IMR-90 (cell line): Measurements from ENCODE around the gene MACC1. TPM values are rescaled to one million over a fixed set of nuclear protein-coding genes. Genes with fewer than 3 reads are reported as not detected.

Source experiments
- ATAC-seq: fragments of 200-7000 bp; cut with Tn5 transposase; 2 replicates; pipeline ENCODE4 v1.9.1; 2020; ENCODE audit warnings: low read depth, mild to moderate bottlenecking, moderate library complexity
- BruUV-seq: library from RNA; stranded (reverse); fragments of 400-500 nt; replicated peaks from 2 replicates; lab custom pipeline; 2021; lab: Mats Ljungman, UMichigan
- CTCF ChIA-PET: fragments of 300-600 bp; formaldehyde crosslinking; extraction: SDS; loops from one replicate; lab custom pipeline; 2021; ENCODE audit warnings: antibody characterized with exemption; lab: Yijun Ruan, JAX
- POLR2A ChIA-PET: fragments of 300-600 bp; sonication (Branson Sonifier 250); formaldehyde crosslinking; loops from one replicate; lab custom pipeline; 2022; ENCODE audit warnings: antibody characterized with exemption; ENCODE audit not compliant: unreplicated experiment; lab: Charles Lee
- DNase-seq: peaks from one replicate; pipeline ENCODE4 v3.0.0; 2013
- H2AFZ ChIP-seq: replicated peaks from 2 replicates; pipeline ENCODE3; 2013; ENCODE audit warnings: low read length, mild to moderate bottlenecking; ENCODE audit not compliant: poor library complexity
- H2AK5ac ChIP-seq: 2 replicates; pipeline ENCODE4 v1.6.1; 2013; ENCODE audit warnings: low read depth, low read length, inconsistent platforms
- H2AK9ac ChIP-seq: replicated peaks from 2 replicates; pipeline ENCODE3; 2013; ENCODE audit warnings: mild to moderate bottlenecking, low read depth, low read length, moderate library complexity; ENCODE audit not compliant: poor library complexity
- H2BK120ac ChIP-seq: 2 replicates; pipeline ENCODE4 v1.6.1; 2013; ENCODE audit warnings: low read depth, low read length, inconsistent platforms
- H2BK15ac ChIP-seq: 3 replicates; pipeline ENCODE4 v1.6.1; 2013; ENCODE audit warnings: low read depth, low read length, inconsistent platforms
- H2BK20ac ChIP-seq: 2 replicates; pipeline ENCODE4 v1.6.1; 2013; ENCODE audit warnings: low read depth, mild to moderate bottlenecking, inconsistent platforms, low read length, moderate library complexity
- H2BK5ac ChIP-seq: 2 replicates; pipeline ENCODE4 v1.6.1; 2013; ENCODE audit warnings: mild to moderate bottlenecking, low read depth, low read length, inconsistent platforms; ENCODE audit not compliant: poor library complexity, severe bottlenecking
- H3K14ac ChIP-seq: replicated peaks from 2 replicates; pipeline ENCODE4 v1.6.1; 2013; ENCODE audit warnings: low read depth, low read length, inconsistent platforms
- H3K18ac ChIP-seq: 2 replicates; pipeline ENCODE4 v1.6.1; 2013; ENCODE audit warnings: low read depth, low read length, control low read depth
- H3K23ac ChIP-seq: 2 replicates; pipeline ENCODE4 v1.6.1; 2013; ENCODE audit warnings: low read depth, low read length, inconsistent platforms
- H3K27ac ChIP-seq: 2 replicates; pipeline ENCODE4 v1.5.1; 2013; ENCODE audit warnings: mild to moderate bottlenecking, control low read depth, low read length; ENCODE audit not compliant: insufficient read depth
- H3K27me3 ChIP-seq: 2 replicates; pipeline ENCODE4 v1.6.1; 2013; ENCODE audit warnings: low read length; ENCODE audit not compliant: control insufficient read depth, insufficient read depth
- H3K36me3 ChIP-seq: 2 replicates; pipeline ENCODE4 v1.6.1; 2013; ENCODE audit warnings: low read length, mixed read lengths; ENCODE audit not compliant: control insufficient read depth, insufficient read depth
- H3K4ac ChIP-seq: 2 replicates; pipeline ENCODE4 v1.6.1; 2013; ENCODE audit warnings: low read depth, low read length, inconsistent platforms
- H3K4me1 ChIP-seq: 2 replicates; pipeline ENCODE4 v1.6.1; 2013; ENCODE audit warnings: low read length, mixed read lengths; ENCODE audit not compliant: control insufficient read depth, insufficient read depth
- H3K4me2 ChIP-seq: 2 replicates; pipeline ENCODE4 v1.6.1; 2013; ENCODE audit warnings: low read depth, mild to moderate bottlenecking, control low read depth, low read length, moderate library complexity
- H3K4me3 ChIP-seq: 2 replicates; pipeline ENCODE4 v1.5.1; 2013; ENCODE audit warnings: low read depth, mild to moderate bottlenecking, control low read depth, low read length, moderate library complexity; ENCODE audit not compliant: insufficient read depth
- H3K56ac ChIP-seq: 2 replicates; pipeline ENCODE4 v1.6.1; 2013; ENCODE audit warnings: low read length, inconsistent platforms; ENCODE audit not compliant: insufficient read depth; ENCODE audit errors: extremely low read depth
- H3K79me1 ChIP-seq, 2 experiments: 2 replicates each; pipeline ENCODE4 v1.6.1; 2013; ENCODE audit warnings: low read length in 2 of 2, inconsistent platforms in 1 of 2, low read depth in 1 of 2
- H3K9ac ChIP-seq: 2 replicates; pipeline ENCODE4 v1.6.1; 2013; ENCODE audit warnings: low read depth, low read length, control low read depth
- H3K9me1 ChIP-seq: 2 replicates; pipeline ENCODE4 v1.6.1; 2013; ENCODE audit warnings: low read length, inconsistent platforms; ENCODE audit not compliant: insufficient read depth
- H3K9me3 ChIP-seq: 2 replicates; pipeline ENCODE4 v1.6.1; 2013; ENCODE audit warnings: low read length; ENCODE audit not compliant: control insufficient read depth, insufficient read depth
- H4K20me1 ChIP-seq: 2 replicates; pipeline ENCODE4 v1.6.1; 2013; ENCODE audit warnings: low read length, inconsistent platforms; ENCODE audit not compliant: insufficient read depth
- H4K5ac ChIP-seq: 2 replicates; pipeline ENCODE4 v1.6.1; 2013; ENCODE audit warnings: mild to moderate bottlenecking, low read depth, low read length, control low read depth
- H4K8ac ChIP-seq, 2 experiments: 2 replicates each; pipeline ENCODE4 v1.6.1; 2013; ENCODE audit warnings: low read depth in 2 of 2, low read length in 2 of 2, control low read depth in 1 of 2, inconsistent platforms in 1 of 2
- H4K91ac ChIP-seq: 2 replicates; pipeline ENCODE4 v1.6.1; 2013; ENCODE audit warnings: low read depth, low read length, inconsistent platforms; ENCODE audit not compliant: insufficient read depth
- CEBPB ChIP-seq: IDR thresholded peaks from 2 replicates; pipeline ENCODE4 v1.6.1; 2012; ENCODE audit warnings: low read depth, low read length, improper control_type of control experiment
- MAFK ChIP-seq: IDR thresholded peaks from 2 replicates; pipeline ENCODE4 v1.6.1; 2012; ENCODE audit warnings: low read depth, low read length, improper control_type of control experiment
- WGBS, 2 experiments: methylation state at CpG; one replicate each; pipeline versions ENCODE4 v1.1.5 to v1.1.7; 2013; ENCODE audit warnings: missing lambda C conversion rate in 2 of 2; ENCODE audit not compliant: insufficient read length in 1 of 2; ENCODE audit errors: extremely low coverage in 2 of 2; 5-methylcytosine and 5-hydroxymethylcytosine counted together
- dilution Hi-C: fragments of 300-500 bp; cut with HindIII; formaldehyde crosslinking; loops from one replicate; pipeline ENCODE4 v1.14.3; 2018; ENCODE audit warnings: low sequenced_read_pairs; ENCODE audit not compliant: unreplicated experiment
- in situ Hi-C: fragments of 300-500 bp; cut with MboI; formaldehyde crosslinking; loops from 3 replicates; pipeline ENCODE4 v1.14.3; 2019; ENCODE audit warnings: low sequenced_read_pairs, inconsistent platforms, mixed read lengths
- intact Hi-C: fragments of 100-400 bp; cut with micrococcal nuclease; formaldehyde crosslinking; loops from 2 replicates; pipeline ENCODE4 v1.10.0; 2022
- polyA plus RNA-seq, 3 experiments: library from polyadenylated mRNA; depleted of rRNA; stranded (reverse); fragments of >200 nt; gene quantifications; 2 replicates each; pipeline ENCODE4 v1.2.3, GENCODE V29; 2012; ENCODE audit warnings: low replicate concordance in 1 of 3
- total RNA-seq: library from RNA; depleted of rRNA; stranded (reverse); fragments of >200 nt; gene quantifications from 2 replicates; pipeline ENCODE4 v1.2.3, GENCODE V29; 2012
- TF ChIP-seq, protein P1 (sequence below): fragments of 150-350 bp; IDR thresholded peaks from 2 replicates; pipeline ENCODE4 v1.6.1; 2016; ENCODE audit warnings: low read depth, mild to moderate bottlenecking, low read length, moderate library complexity, borderline replicate concordance

Gene MACC1
- total and polyA plus RNA-seq, 2 of the 4 experiments (the other 2 are of a cell fraction) = under 0.01 TPM; not detected in 1

DNA sequence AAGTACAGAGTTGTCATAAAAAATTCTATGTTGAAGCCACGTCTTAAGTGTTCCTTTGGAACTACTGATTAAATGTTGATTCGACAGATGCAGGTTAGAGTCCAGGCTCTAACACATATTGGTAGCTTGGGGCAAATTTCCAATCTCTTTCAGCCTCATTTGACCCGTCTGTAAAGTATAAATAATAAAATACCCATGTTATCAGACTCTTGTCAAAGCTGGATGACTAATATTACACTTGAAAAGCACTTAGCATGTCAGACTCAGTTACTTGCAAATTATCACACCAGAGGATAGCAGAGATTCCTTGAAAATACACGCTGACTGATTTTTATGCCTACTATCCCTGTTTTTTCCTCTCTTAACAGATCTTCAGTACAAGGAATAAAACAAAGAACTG is 18.1 kb upstream of the MACC1 start:
- TF ChIP-seq CEBPB (no peak), MAFK (no peak)
- TF ChIP-seq, protein P1, sequence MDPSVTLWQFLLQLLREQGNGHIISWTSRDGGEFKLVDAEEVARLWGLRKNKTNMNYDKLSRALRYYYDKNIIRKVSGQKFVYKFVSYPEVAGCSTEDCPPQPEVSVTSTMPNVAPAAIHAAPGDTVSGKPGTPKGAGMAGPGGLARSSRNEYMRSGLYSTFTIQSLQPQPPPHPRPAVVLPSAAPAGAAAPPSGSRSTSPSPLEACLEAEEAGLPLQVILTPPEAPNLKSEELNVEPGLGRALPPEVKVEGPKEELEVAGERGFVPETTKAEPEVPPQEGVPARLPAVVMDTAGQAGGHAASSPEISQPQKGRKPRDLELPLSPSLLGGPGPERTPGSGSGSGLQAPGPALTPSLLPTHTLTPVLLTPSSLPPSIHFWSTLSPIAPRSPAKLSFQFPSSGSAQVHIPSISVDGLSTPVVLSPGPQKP = no peak
- no peak overlapping the region for H4K91ac ChIP-seq
- H2BK5ac ChIP-seq = no peak overlapping the region
- no peaks in the 10 kb centered on the region; the same call in 1 of the 2 replicates for H3K9me1 ChIP-seq
- H4K20me1 ChIP-seq = no peaks in the 10 kb centered on the region
- in situ Hi-C loops (no loop called here), dilution Hi-C loops (no loop called here), intact Hi-C loops (no loop called here)
- H2AK5ac ChIP-seq = no peak overlapping the region
- H3K79me1 ChIP-seq = no peaks in the 10 kb centered on the region
- no peak overlapping the region for H2BK20ac ChIP-seq
- H3K23ac ChIP-seq = no peak overlapping the region
- WGBS, 2 experiments = no CpG with 5 or more reads among the region's 4 CpGs
- no peak overlapping the region for H3K27ac ChIP-seq
- H4K8ac ChIP-seq = no peak overlapping the region
- no peak overlapping the region for H3K4me2 ChIP-seq
- H2BK120ac ChIP-seq = peak overlapping the region; percentile 13; the same call in 1 of the 2 replicates
- ChIA-PET POLR2A (no interaction called here), CTCF (no interaction called here)
- no peak overlapping the region for H3K56ac ChIP-seq
- no peak overlapping the region for H2AK9ac ChIP-seq
- no peaks in the 10 kb centered on the region for H3K9me3 ChIP-seq
- no TSS peak for BruUV-seq
- H3K14ac ChIP-seq = no peak overlapping the region
- no peak overlapping the region for H2AFZ ChIP-seq
- H3K4ac ChIP-seq = no peak overlapping the region
- ATAC-seq (no peak), DNase-seq (no peak)
- peaks cover 3% of the 10 kb centered on the region for H3K4me1 ChIP-seq
- no peaks in the 10 kb centered on the region for H3K27me3 ChIP-seq
- no peak overlapping the region for H3K18ac ChIP-seq
- H3K9ac ChIP-seq = no peak overlapping the region
- no peak overlapping the region for H4K5ac ChIP-seq
- H2BK15ac ChIP-seq = no peak overlapping the region
- no peaks in the 10 kb centered on the region for H3K36me3 ChIP-seq
- H3K4me3 ChIP-seq = no peak overlapping the region
